NCI-H2107 treated with DMSO at 0.1 percent for 48 hours (cell line): ENCODE results near the gene CEACAM3.
A peak's percentile ranks its signal among the peaks of the same experiment; 100 is the strongest.

Experiments
- DNase-seq: peaks from one replicate; lab custom pipeline; 2025; ENCODE audit not compliant: unreplicated experiment; lab: John Stamatoyannopoulos, UW

CEACAM3 gene

DNA sequence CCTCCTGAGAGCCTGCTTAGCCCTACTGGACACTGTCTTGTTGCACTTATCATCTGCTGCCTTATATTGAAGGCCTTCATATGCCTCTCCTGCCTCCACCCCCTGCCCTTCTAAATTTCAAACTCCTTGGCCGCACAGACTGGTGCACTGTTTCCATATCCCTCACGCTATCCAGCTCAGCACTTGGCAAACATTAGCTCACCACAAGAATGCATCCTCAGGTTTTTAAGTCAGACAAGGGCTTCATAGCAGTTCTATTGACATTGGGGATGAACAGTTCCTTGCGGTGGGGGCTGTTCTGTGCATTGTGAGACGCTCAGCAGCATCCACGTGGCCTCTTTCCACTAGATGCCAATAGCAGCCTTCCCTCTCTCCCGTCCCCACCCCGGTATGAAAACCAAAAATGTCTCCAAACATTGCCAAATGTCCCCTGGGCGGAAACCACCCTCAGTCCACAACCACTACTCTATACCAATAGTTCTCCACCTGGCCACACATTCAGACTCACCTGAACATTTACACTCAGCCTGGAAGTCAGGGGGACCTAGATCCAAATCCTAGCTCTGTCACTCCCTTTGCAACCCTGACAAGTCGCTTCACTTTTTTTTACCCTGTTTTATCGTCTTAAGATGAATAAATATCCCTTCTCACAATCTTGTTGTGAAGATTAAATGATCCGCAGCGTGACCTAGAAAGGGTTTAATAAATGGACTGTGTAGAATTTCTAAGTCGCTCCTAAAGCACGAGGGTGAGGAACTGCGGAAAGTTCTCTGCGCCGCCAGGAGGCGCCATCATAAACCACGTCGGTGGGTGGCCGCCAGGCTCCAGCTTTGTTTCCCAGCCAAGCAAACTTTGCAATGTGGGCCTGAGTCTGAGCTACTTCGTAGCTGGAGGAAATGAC is 3.6 kb upstream of the CEACAM3 start:
- peak; percentile 83 for DNase-seq

DNA sequence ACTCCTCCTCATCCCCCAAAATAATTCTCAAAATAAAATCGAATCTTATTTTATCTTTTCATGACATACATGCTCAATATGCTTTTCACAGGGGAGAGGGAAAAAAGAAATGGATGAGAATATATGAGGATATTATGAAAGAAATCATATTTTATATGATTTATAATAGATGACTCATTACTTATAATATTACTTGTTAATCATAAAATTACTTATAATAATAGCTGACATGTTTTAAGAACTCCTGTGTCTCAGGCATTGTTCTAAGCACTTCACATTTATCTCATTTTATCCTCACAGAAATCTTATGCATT is 3.0 kb upstream of the CEACAM3 start:
- DNase-seq = no peak

DNA sequence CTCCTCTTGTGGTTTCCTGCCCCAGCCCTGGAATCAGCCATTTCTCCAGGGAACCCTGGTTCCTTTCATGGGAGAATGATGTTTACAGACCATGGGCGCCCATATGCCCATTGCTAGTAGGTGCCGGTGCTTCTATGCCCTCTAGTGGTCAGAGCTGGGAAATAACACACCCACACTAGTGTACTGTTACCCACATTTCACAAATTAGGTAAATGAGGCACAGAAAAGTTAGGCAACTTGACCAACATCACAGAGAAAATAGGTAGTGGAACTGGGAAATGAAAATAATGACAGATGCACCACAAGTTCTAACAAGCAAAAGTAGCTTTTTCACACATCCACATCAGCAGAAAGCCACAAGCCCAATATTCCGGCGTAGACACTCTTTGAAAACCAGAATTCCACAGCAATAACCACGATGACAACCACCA is 1.3 kb upstream of the CEACAM3 start:
- DNase-seq = peak; percentile 42

DNA sequence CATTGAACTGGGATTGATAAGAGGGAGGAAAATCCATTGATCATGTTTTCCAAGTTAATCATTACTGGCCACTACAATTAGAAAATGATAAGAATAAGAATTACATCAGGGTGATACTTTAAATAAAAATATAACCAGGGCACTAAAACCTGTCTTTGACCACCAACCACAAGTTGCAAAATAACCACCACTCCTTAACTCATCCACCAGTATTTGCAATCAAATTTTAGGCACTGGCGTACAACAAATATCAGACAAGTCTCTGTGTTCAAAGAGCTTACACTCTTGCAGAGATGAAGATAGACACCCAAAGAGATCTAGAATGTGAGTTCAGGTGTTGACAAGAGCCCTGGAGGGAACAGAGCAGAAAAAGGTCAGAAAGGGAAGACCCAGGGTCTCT is 514 bp downstream of the CEACAM3 start:
- no peak for DNase-seq

DNA sequence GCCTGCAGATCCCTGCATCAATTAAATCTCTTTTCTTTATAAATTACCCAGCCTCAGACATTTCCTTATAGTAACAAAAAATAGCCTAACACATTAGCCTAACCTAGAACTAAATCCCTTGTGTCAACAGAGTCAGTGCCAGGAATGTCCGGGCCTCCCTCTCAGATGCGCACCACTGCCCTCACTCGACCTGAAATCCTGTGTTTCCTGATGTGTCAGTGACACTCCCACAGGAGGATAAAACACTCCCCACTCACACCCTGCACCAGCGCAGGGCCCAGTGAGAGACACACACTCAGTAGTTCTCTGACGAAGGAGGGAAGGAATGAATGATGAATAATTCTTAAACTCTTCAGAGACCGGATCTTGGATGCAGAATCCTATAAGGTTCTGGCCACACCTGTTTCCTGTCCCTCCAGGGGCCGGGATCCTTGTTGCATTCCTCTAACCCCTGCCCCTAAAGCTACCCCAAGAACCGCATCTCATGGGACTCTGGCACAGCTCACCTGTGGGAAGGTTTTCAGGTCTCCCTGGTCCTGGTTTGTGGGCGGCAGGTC is 3.1 kb downstream of the CEACAM3 start:
- DNase-seq = no peak

DNA sequence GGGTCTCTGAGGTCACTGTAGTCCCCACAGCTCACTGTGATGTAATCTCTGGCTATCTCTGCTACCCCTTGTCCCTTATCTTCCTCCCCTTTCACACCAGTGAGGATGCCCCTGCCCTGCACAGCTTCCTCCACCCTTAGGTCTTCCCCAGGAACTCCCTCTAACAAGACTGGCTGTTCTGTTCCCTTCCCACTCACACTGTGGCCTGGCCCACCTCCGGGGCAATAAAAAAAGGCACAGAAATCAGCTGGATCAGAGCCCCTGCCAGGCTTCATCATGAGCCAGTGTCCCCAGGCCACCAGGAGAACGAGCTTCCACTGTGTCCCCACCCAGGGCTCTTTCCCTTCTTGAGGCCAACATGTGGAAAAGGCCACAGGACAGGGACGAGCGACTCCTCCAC is 4.6 kb downstream of the CEACAM3 start:
- DNase-seq = no peak

DNA sequence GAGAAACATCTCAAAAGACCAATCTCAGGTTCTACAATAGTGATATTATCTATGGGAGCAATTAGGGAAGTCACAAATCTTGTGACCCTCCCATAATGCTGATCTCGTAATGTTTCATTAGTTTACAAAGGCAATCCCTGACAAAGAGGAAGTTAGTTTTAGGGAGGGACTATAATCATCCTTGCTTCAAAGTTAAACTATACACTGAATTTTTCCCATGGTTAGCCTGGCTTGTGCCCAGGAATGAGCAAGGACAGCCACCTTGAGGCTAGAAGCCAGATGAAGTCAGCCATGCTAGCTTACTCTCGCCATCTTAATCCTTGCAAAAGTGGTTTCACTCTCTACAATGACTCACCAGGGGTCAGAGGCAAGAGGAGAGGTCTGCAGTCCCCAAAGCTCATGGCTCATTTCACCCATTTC is 5.4 kb downstream of the CEACAM3 start:
- no peak for DNase-seq

DNA sequence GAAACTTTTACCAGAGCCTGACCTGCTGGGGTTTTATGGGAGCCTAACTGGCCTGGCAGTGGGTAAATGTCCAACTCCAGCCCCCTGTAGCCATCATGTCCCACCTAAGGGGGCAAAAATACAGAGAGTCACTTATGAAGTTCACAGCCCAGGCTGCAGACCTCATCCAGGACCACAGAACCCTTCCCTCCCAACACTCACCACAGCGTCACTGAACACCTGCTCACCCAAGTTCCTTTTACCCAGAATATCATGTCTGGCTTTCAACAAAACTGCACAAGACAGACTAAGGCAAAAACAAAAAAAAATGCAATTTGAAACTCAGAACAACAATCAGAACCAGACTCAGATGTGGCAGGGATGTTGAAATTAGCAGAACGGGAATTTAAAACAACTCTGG is 6.4 kb downstream of the CEACAM3 start:
- peak; percentile 24 for DNase-seq

DNA sequence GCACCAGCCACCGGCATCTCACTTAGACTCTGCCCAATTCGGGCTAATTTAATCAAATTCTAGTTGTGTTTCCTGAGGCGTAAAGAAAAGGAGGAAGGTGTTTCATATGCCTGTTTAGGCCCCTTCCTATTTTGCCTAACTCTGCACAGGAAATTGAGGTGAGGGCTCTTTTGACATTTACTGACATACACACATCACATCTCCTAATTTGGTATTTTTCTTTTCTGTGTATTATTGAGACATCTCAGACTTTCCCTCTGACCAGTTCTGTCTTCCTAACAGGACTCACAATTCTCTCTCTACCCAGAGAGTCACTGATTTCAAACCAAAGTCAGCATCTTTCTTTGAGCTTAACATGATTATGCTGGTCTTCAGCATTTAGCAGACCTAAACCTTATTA is 7.9 kb downstream of the CEACAM3 start:
- DNase-seq = no peak

DNA sequence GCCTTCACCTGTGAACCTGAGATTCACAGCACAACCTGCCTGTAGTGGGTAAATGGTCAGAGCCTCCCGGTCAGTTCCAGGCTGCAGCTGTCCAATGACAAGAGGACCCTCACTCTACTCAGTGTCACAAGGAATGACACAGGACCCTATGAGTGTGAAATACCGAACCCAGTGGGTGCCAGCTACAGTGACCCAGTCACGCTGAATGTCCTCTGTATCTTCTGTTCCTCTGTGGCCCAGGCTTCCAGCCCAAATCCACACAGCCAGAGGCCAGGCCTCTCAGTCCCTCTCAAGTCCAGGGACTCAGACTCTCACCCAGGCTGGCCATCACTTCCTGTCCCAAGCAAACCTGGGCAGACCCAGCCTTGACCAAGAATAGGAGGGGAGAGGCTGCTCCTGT is 10.8 kb downstream of the CEACAM3 start:
- DNase-seq = no peak

DNA sequence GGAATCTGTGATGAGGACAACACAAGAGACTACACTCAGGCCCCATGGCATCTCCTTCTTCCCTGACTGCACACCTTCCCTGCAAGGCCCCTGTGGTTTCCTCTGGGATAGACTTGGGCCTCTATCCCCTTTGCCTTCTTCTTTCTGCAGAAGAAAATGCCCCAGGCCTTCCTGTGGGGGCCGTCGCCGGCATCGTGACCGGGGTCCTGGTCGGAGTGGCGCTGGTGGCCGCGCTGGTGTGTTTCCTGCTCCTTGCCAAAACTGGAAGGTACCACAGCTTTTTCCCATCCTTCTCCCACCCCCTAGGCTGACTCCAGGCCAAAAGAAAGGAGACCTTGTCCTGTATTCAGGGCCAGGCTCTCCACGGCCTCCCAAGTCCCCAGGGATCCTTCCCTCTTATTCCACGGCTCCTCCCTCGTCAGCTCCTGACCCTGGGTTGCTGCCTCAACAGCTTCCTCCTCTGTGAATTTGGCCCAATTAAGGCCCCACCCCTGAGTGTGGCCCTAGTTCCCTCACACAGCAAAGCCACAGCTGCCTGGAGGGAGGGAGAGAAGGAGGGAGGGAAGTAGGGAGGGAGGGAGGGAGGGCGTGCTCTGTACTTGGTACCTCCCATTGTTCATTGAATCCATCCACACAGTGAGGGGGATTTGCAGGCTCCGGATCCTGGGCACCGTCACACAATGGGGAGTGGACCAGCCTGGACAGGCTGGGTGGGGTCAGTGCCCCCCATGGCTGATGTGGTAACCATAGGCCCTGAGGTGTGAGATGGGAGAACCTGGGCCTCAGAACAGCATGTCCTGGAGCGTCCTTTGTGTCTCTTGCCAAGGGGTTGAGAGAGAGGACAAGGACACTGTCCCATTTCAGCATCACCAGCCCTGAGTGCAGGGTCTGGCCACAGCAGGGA is 12.5 kb downstream of the CEACAM3 start:
- no peak for DNase-seq

DNA sequence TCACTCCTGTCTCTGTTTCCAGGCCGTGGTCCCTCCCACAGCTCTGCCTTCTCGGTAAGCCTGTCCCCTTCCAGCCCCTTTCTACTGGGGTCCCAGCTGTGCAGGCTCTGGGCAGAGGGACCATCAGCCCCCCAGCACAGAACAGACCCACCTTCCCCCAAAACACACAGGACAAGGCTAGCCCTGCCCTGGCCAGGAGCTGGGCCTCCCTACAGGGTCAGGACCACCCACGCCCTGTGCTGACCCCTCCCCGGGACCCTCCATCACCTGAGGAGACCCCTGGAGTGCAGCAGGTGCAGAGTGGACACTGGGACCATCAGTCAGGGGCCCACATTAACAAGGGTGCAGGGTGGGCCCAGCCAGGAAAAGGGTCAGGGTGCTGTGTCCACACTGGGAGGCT is 13.9 kb downstream of the CEACAM3 start:
- DNase-seq = no peak

DNA sequence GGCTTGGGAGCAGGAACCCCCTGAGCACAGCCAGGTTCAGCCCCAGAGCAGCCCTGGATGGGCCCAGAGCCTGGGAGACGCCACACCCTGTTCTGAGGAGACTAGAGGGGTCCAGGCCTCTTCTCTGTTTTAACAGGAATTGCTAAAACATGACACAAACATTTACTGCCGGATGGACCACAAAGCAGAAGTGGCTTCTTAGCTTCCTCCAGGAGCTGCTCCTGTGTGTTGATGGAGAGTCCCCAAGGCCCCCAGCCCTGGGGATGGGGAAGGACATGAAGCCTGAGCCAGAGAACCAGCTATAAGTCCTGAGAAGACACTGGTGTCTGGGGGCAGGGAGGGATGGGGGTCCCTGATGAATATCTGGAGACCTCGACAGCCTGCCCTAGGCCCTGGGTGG is 14.6 kb downstream of the CEACAM3 start:
- DNase-seq = no peak

DNA sequence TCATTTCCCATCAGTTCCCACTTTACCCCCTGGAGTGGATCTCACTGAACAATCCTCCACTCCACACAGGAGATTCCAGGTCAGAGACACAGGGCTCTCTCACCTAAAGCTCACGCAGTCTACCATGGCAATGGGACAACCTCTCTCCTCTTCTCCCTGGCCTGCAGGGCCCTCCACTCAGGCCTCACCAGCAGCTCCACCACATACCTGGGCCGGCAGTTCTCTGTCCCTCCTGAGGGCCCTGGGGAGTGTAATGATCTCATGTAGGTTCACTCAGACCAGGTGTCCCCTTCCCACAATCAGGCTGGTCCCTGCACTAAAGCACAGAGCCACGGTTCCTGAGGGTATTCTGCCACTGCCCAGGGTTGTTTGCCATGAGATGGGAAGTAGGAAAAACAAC is 15.6 kb downstream of the CEACAM3 start:
- DNase-seq = no peak

DNA sequence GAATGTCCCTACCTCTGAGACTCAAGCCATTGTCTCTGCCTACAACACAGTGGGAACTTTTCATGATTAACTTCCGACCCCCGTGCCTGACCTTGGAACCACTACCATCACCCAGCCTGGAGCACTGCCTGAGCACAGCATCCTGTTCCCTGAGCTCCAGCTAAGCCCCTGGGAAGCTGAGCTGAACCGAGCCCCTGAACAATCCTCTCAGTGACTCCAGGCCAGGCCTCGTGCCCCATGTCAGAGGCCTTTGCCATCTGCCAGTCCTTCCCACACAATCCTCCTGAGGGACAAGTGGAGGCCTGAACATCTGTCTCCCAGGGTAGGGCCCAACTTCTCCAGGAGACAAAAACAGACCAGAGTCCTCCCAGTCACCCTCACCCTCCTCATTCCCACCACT is 17.5 kb downstream of the CEACAM3 start:
- no peak for DNase-seq

DNA sequence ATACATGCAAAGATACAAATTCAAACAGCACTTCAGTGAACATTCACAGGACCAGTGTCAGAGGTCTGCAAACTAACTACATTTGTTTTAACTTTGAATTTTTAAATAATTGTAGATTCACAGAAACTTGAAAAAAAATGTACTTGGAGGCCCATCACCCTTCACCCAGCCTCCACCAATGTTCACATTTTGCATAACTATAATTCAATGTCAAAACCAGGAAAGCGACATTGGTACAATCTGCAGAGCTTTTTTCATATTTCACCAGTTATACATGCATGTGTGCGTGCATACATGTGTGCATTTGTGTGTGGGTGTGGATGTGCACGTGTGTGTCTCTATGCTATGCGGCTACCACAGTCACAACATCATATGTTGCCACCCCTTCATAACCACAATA is 18.9 kb downstream of the CEACAM3 start:
- no peak for DNase-seq

DNA sequence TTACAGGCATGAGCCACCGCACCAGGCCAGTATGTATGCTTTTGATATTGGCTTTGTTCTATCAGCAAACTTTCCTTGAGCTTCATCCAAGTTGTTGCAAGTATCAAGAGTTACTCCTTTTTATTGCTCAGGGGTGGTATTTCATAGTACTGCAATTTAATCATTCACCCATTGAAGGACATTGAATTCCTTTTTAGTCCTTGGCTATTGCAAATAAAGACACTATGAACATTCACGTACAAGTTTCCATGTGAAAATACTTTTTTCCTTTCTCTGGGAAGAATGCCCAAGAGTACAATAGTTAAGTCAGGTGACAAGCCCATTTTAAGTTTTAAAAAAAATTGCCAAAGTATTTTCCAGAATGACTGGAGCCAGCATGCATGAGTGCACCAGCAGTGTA is 20.4 kb downstream of the CEACAM3 start:
- no peak for DNase-seq

DNA sequence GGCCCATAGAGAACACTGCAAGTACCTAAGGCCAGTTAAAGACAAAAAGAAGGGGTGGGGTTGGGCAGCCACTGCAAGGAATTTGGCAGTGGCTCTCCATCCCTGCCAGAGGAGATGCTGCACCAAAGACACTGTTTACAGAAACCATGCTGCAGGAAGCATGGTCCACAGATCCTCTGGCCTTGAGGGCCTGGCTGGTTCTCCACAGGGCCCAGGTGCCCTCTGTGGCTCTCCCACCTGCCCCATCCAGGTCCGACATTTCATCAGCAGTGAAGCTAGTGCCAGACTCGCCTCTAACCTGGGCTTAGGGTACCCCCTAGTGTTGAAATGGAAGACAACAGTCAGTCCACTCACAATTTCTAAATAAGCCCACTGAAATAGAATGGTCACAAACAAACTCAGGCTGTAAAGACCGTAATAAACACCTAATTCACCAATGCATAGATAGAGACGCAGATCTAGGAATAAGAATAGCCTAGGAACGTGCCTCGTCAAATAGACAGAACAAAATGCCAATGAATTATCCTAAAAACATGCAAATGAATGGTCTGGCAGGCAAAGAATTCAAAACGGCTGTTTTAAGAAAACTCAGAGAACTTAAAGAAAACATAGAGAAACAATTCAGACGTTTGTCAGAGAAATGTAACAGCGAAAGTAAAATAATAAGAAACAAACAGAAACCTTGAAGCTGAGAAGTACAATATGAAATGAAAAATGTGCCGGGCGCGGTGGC is 24.8 kb downstream of the CEACAM3 start:
- DNase-seq = peak; percentile 87

DNA sequence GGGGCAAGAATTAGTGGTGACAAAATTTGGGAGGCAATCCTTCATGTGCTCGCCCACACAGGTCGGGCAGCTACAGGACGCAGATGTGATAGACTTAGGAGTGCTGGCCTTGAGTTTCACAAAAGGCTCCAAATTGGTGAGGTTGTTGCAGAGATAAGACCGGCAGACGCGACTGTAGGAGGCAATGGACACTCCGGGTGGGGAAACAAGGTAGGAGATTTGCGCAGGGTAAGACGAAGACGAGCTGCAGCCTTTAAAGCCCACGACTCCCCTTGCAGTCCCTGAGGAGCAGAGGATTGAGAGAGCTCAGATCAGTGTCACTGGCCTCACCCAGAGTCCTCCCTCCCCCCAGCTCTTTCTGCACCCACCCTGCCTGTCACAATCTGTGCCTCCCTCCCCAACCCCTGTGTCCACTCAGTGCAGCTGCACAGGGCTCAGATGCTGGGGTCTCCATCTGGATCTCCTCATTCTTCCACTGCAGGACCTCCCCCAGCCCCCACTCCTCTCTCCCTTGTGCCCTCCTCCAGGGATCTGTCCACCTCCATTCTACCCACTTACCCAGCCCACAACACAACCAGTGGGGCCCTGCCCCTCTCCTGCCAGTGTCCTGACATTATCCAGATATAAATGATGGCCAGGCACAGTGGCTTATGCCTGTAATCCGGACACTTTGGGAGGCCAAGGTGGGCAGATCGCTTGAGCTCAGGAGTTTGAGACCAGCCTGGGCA is 41.8 kb downstream of the CEACAM3 start:
- DNase-seq = no peak

DNA sequence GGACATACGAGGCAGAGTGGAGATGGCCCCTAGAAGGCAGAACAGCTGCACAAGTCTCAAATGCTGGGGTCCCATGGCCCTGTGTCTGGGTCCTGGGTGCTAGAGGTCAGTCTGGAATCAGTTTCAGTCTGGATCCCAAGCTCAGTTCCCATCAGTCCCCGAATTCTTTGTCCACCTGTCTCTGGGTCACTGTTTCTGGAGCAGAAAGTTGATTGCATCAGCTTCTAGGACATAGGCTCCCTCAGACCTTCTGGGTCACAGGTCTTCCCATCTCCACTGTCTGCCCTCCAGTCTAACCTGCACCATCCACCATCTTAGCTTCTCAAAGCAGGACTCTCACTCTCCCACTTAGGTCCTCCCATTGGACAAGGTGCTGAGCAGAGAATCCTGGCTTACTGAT is 42.8 kb downstream of the CEACAM3 start:
- DNase-seq = no peak

DNA sequence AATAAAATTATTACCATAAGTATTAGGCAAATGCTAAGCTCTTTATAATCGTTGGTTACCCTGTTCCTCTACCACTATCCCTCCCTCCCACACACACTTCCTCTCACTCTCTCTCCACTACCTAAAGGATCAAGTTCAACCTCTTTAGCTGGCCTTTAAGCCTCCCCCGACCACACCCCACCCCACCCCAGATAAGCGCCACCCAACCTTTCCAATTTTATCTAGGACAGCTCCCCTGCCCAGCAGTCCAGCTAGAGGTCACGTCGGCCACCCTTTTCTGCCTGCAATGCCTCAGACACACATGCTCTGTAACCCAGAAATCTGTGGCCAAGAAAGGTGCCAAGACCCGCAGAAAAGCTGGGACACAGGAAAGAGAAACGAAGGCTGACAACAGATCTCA is 47.0 kb downstream of the CEACAM3 start:
- no peak for DNase-seq
